WTC11 (cell line): ENCODE results near the gene GADD45B. TPM values are rescaled to one million over a fixed set of nuclear protein-coding genes. Genes with fewer than 3 reads are reported as not detected.

Experiments used
- ATAC-seq: fragments of 200-7000 bp; cut with Tn5 transposase; 2 replicates; pipeline ENCODE4 v1.10.0; 2021; ENCODE audit warnings: mild to moderate bottlenecking, moderate library complexity
- CTCF ChIA-PET: fragments of 300-600 bp; sonication (Branson Sonifier 250); formaldehyde crosslinking; loops from one replicate; lab custom pipeline; 2021; ENCODE audit warnings: antibody characterized with exemption; lab: Charles Lee
- POLR2A ChIA-PET: fragments of 350-600 bp; sonication (Branson Sonifier 250); formaldehyde crosslinking; loops from one replicate; lab custom pipeline; 2021; ENCODE audit warnings: antibody characterized with exemption; lab: Charles Lee
- DNase-seq: peaks from one replicate; pipeline ENCODE4 v3.0.0; 2021; ENCODE audit warnings: low spot score
- H3K27ac Mint-ChIP-seq: 2 replicates; pipeline ENCODE4 v1.8.0; 2021; ENCODE audit warnings: mixed read lengths
- H3K27me3 Mint-ChIP-seq: 2 replicates; pipeline ENCODE4 v1.8.0; 2021; ENCODE audit warnings: low read depth, mild to moderate bottlenecking, moderate library complexity, mixed read lengths
- H3K36me3 Mint-ChIP-seq: 2 replicates; pipeline ENCODE4 v1.8.0; 2021; ENCODE audit warnings: mixed read lengths
- H3K4me1 Mint-ChIP-seq: 2 replicates; pipeline ENCODE4 v1.8.0; 2022; ENCODE audit warnings: mixed read lengths
- H3K4me3 Mint-ChIP-seq: 2 replicates; pipeline ENCODE4 v1.8.0; 2021; ENCODE audit warnings: mild to moderate bottlenecking, moderate library complexity, mixed read lengths
- H3K9me3 Mint-ChIP-seq: 2 replicates; pipeline ENCODE4 v1.8.0; 2021; ENCODE audit warnings: mixed read lengths
- AFF4 ChIP-seq: sonication (generic); formaldehyde crosslinking; IDR thresholded peaks from 2 replicates; pipeline ENCODE4 v1.8.1; 2023; ENCODE audit warnings: mild to moderate bottlenecking, missing genetic modification reagents, borderline replicate concordance
- ATF1 ChIP-seq: sonication (generic); formaldehyde crosslinking; IDR thresholded peaks from 2 replicates; pipeline ENCODE4 v1.8.1; 2023; ENCODE audit warnings: mild to moderate bottlenecking, moderate library complexity, missing genetic modification reagents
- ATF6 ChIP-seq: sonication (generic); formaldehyde crosslinking; IDR thresholded peaks from 2 replicates; pipeline ENCODE4 v1.8.1; 2023; ENCODE audit warnings: mild to moderate bottlenecking, missing genetic modification reagents
- JAZF1 ChIP-seq: fragments of 250-450 bp; sonication (Bioruptor Pico); IDR thresholded peaks from 2 replicates; pipeline ENCODE4 v1.9.0; 2021; ENCODE audit warnings: moderate library complexity, mild to moderate bottlenecking, inconsistent platforms
- MYBL2 ChIP-seq: sonication (generic); formaldehyde crosslinking; IDR thresholded peaks from 2 replicates; pipeline ENCODE4 v1.8.1; 2023; ENCODE audit warnings: mild to moderate bottlenecking, moderate library complexity, missing genetic modification reagents
- PRRX2 ChIP-seq: fragments of 250-450 bp; sonication (Bioruptor Pico); IDR thresholded peaks from 2 replicates; pipeline ENCODE4 v1.8.0; 2021; ENCODE audit warnings: mild to moderate bottlenecking
- SMAD3 ChIP-seq: sonication (generic); formaldehyde crosslinking; IDR thresholded peaks from 2 replicates; pipeline ENCODE4 v1.8.0; 2022; ENCODE audit warnings: missing genetic modification reagents, mild to moderate bottlenecking, borderline replicate concordance
- TEAD4 ChIP-seq: sonication (generic); formaldehyde crosslinking; IDR thresholded peaks from 2 replicates; pipeline ENCODE4 v1.8.0; 2022; ENCODE audit warnings: mild to moderate bottlenecking, missing genetic modification reagents
- ZNF138 ChIP-seq: sonication (generic); formaldehyde crosslinking; conservative IDR thresholded peaks from 2 replicates; pipeline ENCODE4 v1.8.1; 2022; ENCODE audit warnings: mild to moderate bottlenecking, moderate library complexity, missing genetic modification reagents
- ZNF232 ChIP-seq: sonication (generic); formaldehyde crosslinking; IDR thresholded peaks from 2 replicates; pipeline ENCODE4 v1.8.0; 2022; ENCODE audit warnings: mild to moderate bottlenecking, missing genetic modification reagents
- ZNF423 ChIP-seq: fragments of 250-450 bp; sonication (Bioruptor Pico); IDR thresholded peaks from 2 replicates; pipeline ENCODE4 v2.1.2; 2022; ENCODE audit warnings: mild to moderate bottlenecking, moderate library complexity
- total RNA-seq: library from RNA; stranded (reverse); gene quantifications from 3 replicates; pipeline ENCODE4 v1.2.3, GENCODE V29; 2021
- TF ChIP-seq, protein P1 (sequence below): sonication (generic); formaldehyde crosslinking; IDR thresholded peaks from 2 replicates; pipeline ENCODE4 v1.8.1; 2022; ENCODE audit warnings: missing genetic modification reagents, borderline replicate concordance
- TF ChIP-seq, protein P2 (sequence below): sonication (generic); formaldehyde crosslinking; IDR thresholded peaks from 2 replicates; pipeline ENCODE4 v1.8.0; 2023; ENCODE audit warnings: missing genetic modification reagents, mild to moderate bottlenecking, borderline replicate concordance
- TF ChIP-seq, protein P3 (sequence below): sonication (generic); formaldehyde crosslinking; IDR thresholded peaks from 2 replicates; pipeline ENCODE4 v1.8.1; 2022; ENCODE audit warnings: low read depth, missing genetic modification reagents, borderline replicate concordance
- TF ChIP-seq, protein P4 (sequence below): sonication (generic); formaldehyde crosslinking; IDR thresholded peaks from 2 replicates; pipeline ENCODE4 v1.8.0; 2023; ENCODE audit warnings: mild to moderate bottlenecking, missing genetic modification reagents
- TF ChIP-seq, protein P5 (sequence below): sonication (generic); formaldehyde crosslinking; IDR thresholded peaks from 2 replicates; pipeline ENCODE4 v1.8.0; 2023; ENCODE audit warnings: missing genetic modification reagents
- TF ChIP-seq, protein P6 (sequence below): fragments of 200-600 bp; IDR thresholded peaks from 2 replicates; pipeline ENCODE4 v1.8.0; 2022; ENCODE audit warnings: antibody characterized with exemption

The GADD45B gene
- total RNA-seq, 1 experiment from 2014 or later = 17.9 TPM

- DNase-seq (no peak), ATAC-seq (no peak)
- ChIA-PET POLR2A (no interaction called here), CTCF (interaction anchor here (0.7 to 2.4 kb wide), 3 partner anchors 30 to 155 kb away, joined by 3 to 12 read pairs (median 11); partner anchors contain the start of gene TIMM13)
- Mint-ChIP-seq H3K4me1 (peaks cover 23% of the 10 kb centered on the region), H3K36me3 (no peaks in the 10 kb centered on the region), H3K4me3 (no peak overlapping the region), H3K9me3 (no peaks in the 10 kb centered on the region), H3K27ac (no peak overlapping the region), H3K27me3 (no peaks in the 10 kb centered on the region)
- TF ChIP-seq, protein P1, sequence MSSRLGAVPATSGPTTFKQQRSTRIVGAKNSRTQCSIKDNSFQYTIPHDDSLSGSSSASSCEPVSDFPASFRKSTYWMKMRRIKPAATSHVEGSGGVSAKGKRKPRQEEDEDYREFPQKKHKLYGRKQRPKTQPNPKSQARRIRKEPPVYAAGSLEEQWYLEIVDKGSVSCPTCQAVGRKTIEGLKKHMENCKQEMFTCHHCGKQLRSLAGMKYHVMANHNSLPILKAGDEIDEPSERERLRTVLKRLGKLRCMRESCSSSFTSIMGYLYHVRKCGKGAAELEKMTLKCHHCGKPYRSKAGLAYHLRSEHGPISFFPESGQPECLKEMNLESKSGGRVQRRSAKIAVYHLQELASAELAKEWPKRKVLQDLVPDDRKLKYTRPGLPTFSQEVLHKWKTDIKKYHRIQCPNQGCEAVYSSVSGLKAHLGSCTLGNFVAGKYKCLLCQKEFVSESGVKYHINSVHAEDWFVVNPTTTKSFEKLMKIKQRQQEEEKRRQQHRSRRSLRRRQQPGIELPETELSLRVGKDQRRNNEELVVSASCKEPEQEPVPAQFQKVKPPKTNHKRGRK (CRISPR knock-in tag) = no peak
- TF ChIP-seq TEAD4 (CRISPR knock-in tag) (no peak), ZNF232 (CRISPR knock-in tag) (no peak), PRRX2 (CRISPR knock-in tag) (no peak), SMAD3 (CRISPR knock-in tag) (no peak), ZNF423 (CRISPR knock-in tag) (no peak), ATF6 (no peak), ZNF138 (no peak), AFF4 (no peak), MYBL2 (CRISPR knock-in tag) (no peak), ATF1 (CRISPR knock-in tag) (no peak), JAZF1 (no peak)
- TF ChIP-seq, protein P2, sequence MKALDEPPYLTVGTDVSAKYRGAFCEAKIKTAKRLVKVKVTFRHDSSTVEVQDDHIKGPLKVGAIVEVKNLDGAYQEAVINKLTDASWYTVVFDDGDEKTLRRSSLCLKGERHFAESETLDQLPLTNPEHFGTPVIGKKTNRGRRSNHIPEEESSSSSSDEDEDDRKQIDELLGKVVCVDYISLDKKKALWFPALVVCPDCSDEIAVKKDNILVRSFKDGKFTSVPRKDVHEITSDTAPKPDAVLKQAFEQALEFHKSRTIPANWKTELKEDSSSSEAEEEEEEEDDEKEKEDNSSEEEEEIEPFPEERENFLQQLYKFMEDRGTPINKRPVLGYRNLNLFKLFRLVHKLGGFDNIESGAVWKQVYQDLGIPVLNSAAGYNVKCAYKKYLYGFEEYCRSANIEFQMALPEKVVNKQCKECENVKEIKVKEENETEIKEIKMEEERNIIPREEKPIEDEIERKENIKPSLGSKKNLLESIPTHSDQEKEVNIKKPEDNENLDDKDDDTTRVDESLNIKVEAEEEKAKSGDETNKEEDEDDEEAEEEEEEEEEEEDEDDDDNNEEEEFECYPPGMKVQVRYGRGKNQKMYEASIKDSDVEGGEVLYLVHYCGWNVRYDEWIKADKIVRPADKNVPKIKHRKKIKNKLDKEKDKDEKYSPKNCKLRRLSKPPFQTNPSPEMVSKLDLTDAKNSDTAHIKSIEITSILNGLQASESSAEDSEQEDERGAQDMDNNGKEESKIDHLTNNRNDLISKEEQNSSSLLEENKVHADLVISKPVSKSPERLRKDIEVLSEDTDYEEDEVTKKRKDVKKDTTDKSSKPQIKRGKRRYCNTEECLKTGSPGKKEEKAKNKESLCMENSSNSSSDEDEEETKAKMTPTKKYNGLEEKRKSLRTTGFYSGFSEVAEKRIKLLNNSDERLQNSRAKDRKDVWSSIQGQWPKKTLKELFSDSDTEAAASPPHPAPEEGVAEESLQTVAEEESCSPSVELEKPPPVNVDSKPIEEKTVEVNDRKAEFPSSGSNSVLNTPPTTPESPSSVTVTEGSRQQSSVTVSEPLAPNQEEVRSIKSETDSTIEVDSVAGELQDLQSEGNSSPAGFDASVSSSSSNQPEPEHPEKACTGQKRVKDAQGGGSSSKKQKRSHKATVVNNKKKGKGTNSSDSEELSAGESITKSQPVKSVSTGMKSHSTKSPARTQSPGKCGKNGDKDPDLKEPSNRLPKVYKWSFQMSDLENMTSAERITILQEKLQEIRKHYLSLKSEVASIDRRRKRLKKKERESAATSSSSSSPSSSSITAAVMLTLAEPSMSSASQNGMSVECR = no peak
- TF ChIP-seq, protein P3, sequence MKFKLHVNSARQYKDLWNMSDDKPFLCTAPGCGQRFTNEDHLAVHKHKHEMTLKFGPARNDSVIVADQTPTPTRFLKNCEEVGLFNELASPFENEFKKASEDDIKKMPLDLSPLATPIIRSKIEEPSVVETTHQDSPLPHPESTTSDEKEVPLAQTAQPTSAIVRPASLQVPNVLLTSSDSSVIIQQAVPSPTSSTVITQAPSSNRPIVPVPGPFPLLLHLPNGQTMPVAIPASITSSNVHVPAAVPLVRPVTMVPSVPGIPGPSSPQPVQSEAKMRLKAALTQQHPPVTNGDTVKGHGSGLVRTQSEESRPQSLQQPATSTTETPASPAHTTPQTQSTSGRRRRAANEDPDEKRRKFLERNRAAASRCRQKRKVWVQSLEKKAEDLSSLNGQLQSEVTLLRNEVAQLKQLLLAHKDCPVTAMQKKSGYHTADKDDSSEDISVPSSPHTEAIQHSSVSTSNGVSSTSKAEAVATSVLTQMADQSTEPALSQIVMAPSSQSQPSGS (CRISPR knock-in tag) = no peak
- TF ChIP-seq, protein P4, sequence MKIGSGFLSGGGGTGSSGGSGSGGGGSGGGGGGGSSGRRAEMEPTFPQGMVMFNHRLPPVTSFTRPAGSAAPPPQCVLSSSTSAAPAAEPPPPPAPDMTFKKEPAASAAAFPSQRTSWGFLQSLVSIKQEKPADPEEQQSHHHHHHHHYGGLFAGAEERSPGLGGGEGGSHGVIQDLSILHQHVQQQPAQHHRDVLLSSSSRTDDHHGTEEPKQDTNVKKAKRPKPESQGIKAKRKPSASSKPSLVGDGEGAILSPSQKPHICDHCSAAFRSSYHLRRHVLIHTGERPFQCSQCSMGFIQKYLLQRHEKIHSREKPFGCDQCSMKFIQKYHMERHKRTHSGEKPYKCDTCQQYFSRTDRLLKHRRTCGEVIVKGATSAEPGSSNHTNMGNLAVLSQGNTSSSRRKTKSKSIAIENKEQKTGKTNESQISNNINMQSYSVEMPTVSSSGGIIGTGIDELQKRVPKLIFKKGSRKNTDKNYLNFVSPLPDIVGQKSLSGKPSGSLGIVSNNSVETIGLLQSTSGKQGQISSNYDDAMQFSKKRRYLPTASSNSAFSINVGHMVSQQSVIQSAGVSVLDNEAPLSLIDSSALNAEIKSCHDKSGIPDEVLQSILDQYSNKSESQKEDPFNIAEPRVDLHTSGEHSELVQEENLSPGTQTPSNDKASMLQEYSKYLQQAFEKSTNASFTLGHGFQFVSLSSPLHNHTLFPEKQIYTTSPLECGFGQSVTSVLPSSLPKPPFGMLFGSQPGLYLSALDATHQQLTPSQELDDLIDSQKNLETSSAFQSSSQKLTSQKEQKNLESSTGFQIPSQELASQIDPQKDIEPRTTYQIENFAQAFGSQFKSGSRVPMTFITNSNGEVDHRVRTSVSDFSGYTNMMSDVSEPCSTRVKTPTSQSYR = no peak
- TF ChIP-seq, protein P5, sequence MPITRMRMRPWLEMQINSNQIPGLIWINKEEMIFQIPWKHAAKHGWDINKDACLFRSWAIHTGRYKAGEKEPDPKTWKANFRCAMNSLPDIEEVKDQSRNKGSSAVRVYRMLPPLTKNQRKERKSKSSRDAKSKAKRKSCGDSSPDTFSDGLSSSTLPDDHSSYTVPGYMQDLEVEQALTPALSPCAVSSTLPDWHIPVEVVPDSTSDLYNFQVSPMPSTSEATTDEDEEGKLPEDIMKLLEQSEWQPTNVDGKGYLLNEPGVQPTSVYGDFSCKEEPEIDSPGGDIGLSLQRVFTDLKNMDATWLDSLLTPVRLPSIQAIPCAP (CRISPR knock-in tag) = no peak
- TF ChIP-seq, protein P6, sequence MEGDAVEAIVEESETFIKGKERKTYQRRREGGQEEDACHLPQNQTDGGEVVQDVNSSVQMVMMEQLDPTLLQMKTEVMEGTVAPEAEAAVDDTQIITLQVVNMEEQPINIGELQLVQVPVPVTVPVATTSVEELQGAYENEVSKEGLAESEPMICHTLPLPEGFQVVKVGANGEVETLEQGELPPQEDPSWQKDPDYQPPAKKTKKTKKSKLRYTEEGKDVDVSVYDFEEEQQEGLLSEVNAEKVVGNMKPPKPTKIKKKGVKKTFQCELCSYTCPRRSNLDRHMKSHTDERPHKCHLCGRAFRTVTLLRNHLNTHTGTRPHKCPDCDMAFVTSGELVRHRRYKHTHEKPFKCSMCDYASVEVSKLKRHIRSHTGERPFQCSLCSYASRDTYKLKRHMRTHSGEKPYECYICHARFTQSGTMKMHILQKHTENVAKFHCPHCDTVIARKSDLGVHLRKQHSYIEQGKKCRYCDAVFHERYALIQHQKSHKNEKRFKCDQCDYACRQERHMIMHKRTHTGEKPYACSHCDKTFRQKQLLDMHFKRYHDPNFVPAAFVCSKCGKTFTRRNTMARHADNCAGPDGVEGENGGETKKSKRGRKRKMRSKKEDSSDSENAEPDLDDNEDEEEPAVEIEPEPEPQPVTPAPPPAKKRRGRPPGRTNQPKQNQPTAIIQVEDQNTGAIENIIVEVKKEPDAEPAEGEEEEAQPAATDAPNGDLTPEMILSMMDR = no peak
These were observed 17.9 kb upstream of the GADD45B start for GRCh38 chr19:2458054-2458453.
